ENCODE data around the gene APOC4.
A peak's percentile ranks its signal among the peaks of the same experiment; 100 is the strongest.
"Not testable (repeated sequence)": the region's sequence is repeated elsewhere in the genome, so short reads cannot be mapped to it uniquely, and the experiment has no call there.

APOC4 gene

DNA sequence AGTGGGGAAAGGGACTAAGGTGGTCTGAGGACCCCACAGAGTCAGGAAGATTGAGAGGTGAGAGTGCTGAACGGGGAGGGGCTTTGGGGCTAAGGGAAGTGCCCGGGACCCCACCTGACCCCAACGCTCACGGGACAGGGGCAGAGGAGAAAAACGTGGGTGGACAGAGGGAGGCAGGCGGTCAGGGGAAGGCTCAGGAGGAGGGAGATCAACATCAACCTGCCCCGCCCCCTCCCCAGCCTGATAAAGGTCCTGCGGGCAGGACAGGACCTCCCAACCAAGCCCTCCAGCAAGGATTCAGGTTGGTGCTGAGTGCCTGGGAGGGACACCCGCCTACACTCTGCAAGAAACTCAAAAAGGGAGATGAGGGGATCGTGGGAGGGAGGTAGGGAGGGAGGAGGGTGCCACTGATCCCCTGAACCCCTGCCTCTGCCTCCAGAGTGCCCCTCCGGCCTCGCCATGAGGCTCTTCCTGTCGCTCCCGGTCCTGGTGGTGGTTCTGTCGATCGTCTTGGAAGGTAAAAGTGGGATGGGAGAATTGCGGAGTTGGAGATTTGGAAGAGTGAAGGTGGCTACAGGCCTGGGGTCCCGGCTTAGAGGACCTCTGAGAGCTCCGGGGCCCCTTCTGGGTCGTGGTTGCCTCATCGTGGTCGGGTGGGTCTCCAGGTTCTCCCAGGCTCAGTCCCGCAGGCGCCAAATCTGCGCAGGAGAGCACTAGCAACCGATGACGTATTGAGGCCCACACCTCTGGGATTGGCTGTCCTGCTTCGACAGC is 27.4 kb upstream of the APOC4 start, which contains the start of gene APOC1:
TSS of gene APOC1 (plus strand) at position 176 of the 774 bp plus-strand sequence. CDS start at position 460, 284 bp downstream.
- DNase-seq (ENCODE audit: low read depth in 3 of 3) = peak; percentile 64 to 79 (median 66)

DNA sequence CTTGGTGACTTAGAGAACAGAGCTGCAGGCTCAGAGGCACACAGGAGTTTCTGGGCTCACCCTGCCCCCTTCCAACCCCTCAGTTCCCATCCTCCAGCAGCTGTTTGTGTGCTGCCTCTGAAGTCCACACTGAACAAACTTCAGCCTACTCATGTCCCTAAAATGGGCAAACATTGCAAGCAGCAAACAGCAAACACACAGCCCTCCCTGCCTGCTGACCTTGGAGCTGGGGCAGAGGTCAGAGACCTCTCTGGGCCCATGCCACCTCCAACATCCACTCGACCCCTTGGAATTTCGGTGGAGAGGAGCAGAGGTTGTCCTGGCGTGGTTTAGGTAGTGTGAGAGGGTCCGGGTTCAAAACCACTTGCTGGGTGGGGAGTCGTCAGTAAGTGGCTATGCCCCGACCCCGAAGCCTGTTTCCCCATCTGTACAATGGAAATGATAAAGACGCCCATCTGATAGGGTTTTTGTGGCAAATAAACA is 17.8 kb upstream of the APOC4 start:
- no peak for DNase-seq (ENCODE audit: low read depth in 3 of 3)

DNA sequence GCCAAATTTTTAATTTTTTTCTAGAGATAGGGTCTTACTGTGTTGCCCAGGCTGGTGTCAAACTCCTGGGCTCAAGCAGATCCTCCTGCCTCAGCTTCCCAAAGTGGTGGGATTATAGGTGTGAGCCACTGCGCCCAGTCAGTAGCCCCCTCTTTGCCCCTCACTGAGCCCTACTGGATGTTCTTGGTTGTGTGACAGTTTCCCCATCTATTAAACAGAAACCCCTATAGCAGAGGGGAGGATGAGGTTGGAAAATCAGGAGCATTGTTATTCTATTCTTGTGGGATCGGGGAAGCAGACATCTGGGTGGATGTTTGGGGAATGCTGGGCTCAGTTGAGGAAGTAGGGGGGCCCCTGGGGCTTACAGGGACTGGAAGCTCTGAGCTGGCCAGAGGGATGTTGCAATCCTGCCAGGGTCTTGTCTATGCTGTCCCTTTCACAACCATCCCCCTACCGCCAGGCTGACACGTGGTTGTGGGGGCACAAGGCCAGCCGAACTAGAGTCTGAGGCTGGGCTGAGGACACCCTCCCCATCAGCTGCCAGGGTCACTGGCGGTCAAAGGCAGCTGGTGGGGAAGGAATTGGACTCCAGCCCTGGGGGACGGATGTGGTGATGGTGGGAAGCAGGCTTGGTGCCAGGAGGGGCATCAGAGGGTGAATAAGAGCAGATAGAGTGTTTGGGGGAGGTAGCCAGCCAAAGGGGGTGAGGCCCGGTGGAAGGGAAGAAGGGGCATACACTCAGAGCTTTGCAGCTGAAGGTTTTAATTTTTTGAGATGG is 16.7 kb upstream of the APOC4 start:
- DNase-seq (ENCODE audit: low read depth in 3 of 3) = no peak

DNA sequence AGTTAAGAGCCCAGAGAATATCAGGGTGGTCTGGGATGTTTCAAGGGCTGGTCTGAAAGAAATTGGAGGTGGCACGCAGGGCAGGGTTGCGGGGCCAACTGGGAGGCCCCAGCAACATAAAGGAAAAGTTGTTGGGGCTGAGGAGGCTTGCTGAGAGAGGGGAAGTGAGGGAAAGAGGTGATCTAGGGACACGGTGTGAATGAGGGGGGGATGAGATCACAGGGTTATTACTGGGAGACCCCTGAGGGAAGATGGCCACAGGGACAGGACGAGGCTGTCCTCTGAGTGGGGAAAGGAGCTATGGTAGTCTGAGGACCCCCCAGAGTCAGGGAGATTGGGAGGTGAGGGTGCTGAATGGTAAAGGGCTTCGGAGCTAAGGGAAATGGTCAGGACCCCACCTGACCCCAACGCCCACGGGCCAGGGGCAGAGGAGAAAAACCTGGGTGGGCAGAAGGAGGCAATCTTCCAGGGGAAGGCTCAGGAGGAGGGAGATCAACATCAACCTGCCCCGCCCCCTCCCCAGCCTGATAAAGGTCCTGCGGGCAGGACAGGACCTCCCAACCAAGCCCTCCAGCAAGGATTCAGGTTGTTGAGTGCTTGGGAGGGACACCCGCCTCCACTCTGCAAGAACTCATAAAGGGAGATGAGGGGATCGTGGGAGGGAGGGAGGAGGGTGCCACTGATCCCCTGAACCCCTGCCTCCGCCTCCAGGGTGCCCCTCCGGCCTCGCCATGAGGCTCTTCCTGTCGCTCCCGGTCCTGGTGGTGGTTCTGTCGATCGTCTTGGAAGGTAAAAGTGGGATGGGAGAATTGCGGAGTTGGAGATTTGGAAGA is 15.6 kb upstream of the APOC4 start:
- not testable (repeated sequence) for DNase-seq (ENCODE audit: low read depth in 3 of 3)

DNA sequence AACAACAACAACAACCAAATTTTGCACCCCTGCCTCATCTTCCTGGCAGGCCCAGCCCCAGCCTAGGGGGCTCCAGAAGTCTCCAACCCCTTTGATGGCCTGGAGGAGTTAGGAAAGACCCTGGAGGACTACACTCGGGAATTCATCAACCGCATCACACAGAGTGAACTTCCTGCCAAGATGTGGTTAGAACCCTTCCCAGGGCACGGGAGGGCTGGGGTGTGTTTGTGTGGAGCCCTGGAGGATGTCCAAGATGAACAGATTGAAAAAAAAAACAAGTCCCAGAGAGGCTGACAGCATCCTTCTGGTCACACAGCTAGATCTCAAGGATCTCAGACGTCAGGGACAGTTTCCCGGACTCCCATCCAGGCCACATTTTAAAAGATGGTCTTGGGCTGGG is 14.3 kb upstream of the APOC4 start:
- no peak for DNase-seq (ENCODE audit: low read depth in 3 of 3)

DNA sequence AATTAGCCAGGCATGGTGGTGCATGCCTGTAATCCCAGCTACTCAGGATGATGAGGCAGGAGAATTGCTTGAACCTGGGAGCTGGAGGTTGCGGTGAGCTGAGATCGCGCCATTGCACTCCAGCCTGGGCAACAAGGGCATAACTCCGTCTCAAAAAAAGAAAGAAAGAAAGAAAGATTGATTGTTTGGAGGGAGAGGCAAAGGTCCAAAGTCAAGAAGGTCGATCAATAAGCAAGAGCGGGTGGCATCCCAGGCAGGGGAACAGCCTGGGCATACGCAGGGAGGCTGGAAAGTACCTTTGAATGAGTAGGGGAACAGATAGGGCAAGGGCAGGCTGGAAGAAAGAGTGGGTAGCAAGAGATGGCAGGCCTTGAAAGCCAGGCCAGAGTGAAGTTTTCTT is 11.9 kb upstream of the APOC4 start:
- no peak for DNase-seq (ENCODE audit: low read depth in 3 of 3)

DNA sequence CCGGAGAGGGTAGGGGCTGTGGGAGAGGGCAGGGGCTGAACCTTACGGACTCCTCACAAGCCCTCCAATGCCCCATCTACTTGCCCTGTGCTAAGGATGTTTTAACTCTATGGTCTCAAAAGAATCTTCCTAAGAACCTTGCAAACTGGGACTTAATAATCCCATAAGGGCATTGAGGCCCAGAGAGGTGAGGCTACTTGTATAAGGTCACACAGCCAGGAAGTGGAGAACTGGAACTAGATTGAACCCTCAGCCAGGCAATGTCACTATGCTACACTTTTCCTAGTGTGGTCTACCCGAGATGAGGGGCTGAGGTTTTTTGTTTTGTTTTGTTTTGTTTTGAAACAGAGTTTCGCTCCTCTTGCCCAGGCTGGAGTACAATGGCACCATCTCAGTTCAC is 10.5 kb upstream of the APOC4 start:
- DNase-seq (ENCODE audit: low read depth in 3 of 3) = no peak

DNA sequence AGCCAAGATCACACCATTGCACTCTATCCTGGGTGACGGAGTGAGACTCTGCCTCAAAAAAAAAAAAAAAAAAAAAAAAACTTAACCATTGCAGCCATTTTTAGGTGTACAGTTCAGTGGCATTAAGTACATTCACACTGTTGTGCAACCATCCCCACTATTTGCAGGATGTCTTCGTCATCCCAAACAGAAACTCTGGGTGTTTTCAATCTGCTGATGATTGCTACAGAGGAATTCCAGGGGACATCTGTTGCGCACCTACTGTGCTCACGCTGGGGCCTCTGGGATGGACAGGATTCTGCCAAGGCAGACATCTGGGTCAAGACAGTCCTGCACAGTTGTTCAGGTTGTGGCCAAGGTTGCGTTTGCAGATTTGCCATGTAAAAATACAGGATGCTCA is 2.4 kb upstream of the APOC4 start:
- DNase-seq (ENCODE audit: low read depth in 3 of 3) = no peak

DNA sequence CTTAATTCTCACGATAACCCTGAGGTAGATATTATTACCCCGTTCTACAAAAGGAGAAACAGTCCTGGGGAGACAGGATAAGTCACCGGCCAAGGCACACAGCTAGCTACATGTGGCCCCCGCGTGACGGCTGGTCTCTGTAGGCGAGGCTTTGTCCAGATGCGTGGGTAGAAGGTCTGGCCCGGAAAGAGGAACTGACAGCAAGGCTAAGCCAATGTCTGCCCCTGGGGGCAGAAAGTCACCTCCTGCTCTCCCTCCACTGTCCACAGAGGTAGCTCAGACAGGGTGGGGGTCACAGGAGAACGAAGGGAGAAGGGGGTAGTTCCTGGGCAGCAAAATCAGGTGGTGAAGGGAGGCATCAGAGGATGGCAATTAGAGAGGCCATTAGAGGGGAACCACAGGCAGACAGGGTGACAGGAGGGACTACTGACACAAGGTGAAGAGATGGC is 1.8 kb downstream of the APOC4 start:
- DNase-seq (ENCODE audit: low read depth in 3 of 3) = no peak

DNA sequence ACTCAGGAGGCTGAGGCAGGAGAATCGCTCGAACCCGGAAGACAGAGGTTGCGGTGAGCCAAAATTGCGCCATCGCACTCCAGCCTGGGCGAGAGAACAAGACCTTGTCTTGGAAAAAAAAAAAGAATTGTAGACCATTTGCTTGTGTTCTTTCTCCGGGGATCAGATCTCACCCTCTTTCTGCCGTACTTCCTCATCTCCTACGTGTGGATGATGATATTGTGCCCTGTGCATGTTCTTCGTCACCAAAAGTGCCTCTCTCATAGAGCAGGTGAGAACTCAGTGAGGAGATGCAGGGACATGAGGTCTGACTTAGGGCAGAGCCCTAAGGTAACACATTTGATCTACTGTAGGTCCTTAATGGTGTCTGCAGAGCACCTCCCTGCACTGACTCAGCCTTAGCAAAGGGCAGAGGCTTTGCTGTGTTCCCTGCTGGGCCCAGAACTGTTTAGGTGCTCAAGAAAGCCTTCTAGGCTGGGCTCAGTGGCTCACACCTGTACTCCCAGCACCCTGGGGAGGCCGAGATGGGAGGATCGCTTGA is 5.1 kb downstream of the APOC4 start:
- no peak for DNase-seq (ENCODE audit: low read depth in 3 of 3)

DNA sequence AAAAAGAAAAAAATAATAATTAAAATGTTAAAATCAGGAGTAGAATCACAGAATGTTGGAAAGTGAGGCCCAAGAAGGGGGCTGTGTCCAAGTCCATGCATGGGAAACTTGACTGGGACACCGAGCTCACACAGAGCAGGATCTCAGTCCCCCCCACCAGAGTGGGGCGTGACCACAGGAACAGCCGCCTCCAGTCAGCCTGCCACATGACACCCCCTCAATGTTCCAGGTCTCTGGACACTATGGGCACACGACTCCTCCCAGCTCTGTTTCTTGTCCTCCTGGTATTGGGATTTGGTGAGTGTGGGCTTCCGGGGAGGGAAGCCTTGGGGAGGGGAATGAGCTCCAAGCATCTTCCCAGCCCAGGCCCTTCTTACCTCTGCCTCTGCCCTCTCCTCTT is 6.2 kb downstream of the APOC4 start:
- DNase-seq (ENCODE audit: low read depth in 3 of 3) = no peak

DNA sequence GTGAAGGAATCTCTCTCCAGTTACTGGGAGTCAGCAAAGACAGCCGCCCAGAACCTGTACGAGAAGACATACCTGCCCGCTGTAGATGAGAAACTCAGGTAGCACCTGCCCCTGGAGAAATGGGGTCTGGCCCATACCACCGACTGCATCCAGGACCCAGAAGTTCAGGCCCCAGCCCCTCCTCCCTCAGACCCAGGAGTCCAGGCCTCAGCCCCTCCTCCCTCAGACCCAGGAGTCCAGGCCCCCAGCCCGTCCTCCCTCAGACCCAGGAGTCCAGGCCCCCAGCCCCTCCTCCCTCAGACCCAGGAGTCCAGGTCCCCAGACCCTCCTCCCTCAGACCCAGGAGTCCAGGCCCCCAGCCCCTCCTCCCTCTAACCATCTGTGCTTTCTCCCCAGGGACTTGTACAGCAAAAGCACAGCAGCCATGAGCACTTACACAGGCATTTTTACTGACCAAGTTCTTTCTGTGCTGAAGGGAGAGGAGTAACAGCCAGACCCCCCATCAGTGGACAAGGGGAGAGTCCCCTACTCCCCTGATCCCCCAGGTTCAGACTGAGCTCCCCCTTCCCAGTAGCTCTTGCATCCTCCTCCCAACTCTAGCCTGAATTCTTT is 6.8 kb downstream of the APOC4 start:
- no peak for DNase-seq (ENCODE audit: low read depth in 3 of 3)

DNA sequence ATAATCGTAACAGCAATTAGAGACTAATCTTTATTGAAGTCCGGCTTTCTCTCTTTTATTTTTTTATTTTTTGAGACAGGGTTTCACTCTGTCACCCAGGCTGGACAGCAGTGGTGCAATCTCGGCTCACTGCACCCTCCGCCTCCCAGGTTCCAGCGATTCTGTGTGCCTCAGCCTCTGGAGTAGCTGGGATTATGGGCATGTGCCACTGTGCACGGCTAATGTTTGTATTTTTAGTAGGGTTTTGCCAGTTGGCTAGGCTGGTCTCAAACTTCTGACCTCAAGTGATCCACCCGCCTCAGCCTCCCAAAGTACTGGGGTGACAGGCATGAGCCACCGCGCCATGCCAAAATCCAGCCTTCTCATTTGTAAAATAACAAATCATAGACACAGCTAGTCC is 7.5 kb downstream of the APOC4 start:
- DNase-seq (ENCODE audit: low read depth in 3 of 3) = no peak

DNA sequence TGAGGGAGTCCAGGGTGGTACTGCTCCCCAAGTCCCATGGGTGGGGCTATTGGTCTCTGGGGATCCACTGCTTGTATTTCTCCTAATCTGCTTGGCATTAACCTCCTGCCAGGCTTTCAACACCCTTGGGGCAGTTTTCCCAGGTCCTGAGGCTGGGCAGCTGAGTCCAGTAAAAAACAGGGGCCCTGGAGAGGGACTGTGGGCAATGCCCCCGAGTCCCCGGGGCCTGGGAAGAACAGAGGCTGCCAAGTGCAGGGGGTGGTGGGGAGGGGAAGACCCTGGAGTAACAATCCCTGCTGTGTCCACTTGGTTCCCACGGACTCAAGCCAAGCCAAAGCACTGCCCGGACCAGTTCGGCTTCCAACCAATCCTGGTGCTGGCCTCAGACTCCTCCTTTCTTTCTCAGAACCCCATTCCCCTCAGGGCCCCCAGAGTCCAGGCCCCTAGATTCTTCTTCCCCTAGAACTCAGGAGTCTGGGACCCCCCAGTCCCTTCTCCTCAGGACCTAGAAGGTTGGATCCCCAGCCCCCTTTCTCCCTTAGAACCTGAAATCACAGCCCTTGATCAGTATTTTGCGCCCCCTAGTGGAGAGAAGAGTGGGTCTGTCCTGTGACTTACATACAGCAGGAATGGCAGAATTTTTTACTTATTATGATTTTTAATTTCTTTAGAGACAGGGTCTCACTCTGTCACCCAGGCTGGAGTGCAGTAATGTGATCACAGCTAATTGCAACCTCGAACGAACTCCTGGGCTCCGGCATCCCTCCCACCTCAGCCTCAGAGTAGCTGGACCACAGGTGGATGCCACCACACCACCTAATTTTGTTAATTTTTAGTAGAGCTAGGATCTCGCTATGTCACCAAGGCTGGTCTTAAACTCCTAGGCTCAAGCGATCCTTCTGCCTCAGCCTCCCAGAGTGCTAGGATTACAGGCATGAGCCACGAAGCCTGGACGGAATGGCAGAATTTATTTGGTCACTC is 9.4 kb downstream of the APOC4 start:
- peak; percentile 22 to 50 (median 28) for DNase-seq (ENCODE audit: low read depth in 3 of 3)

DNA sequence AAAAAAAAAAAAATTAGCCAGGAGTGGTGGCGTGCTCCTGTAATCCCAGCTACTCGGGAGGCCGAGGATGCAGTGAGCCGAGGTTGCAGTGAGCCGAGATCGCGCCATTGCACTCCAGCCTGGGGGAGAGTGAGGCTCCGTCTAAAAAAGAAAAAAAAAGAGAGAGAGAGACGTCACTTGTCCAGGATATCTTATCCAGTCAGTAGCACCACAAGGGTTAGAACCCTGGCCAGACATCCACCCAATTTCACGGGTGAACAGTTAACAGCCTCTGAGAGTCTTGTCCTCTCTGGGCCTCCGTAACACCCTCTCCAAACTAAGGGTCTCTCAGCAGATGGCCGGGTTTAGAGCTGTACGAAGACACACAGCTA is 12.2 kb downstream of the APOC4 start:
- peak in 1 of 3 experiments; percentile 8 for DNase-seq (ENCODE audit: low read depth in 3 of 3)

DNA sequence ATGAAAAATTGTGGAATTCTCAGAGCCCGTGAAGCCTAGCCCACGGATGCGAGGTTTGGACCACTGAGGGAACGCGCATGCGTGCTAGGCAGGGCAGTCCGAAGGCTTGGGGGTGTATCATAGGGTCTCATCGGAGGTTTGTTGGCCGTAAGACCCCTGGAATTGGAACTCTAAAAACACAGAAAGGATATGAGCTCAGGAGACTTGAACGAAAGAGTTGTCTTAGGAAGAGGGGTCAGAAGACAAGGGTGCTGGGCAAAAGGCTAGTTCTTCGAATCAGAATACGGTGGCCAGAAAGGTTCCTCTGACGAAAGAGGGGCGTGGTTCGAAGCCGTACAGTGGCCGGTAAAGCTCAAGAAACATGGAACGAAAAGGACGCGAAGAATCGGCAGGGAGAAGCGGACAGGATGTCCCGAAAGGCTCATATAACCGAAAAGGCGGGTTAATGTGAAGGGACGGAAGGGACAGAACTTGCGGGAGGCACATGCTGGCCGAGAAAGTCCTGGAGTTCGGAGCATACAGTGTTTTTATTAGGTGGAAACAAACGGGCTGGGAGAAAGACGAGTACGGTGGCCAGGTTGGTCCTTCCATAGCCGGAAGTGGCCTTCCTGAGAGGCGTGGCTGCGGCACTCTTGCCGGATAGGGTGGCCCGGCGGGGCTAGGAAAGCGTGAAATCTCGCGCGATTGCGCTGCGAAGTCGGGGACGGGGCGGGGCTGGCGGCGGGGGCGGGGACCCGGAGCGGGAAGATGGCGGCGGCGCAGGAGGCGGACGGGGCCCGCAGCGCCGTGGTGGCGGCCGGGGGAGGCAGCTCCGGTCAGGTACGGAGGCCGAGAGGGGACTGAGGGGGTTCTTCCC is 12.8 kb downstream of the APOC4 start, which contains the start of gene CLPTM1:
TSS of gene CLPTM1 (plus strand) at position 732 of the 856 bp plus-strand sequence. CDS start at position 748, 16 bp downstream.
- DNase-seq (ENCODE audit: low read depth in 3 of 3) = peak; percentile 92 to 97 (median 94)

DNA sequence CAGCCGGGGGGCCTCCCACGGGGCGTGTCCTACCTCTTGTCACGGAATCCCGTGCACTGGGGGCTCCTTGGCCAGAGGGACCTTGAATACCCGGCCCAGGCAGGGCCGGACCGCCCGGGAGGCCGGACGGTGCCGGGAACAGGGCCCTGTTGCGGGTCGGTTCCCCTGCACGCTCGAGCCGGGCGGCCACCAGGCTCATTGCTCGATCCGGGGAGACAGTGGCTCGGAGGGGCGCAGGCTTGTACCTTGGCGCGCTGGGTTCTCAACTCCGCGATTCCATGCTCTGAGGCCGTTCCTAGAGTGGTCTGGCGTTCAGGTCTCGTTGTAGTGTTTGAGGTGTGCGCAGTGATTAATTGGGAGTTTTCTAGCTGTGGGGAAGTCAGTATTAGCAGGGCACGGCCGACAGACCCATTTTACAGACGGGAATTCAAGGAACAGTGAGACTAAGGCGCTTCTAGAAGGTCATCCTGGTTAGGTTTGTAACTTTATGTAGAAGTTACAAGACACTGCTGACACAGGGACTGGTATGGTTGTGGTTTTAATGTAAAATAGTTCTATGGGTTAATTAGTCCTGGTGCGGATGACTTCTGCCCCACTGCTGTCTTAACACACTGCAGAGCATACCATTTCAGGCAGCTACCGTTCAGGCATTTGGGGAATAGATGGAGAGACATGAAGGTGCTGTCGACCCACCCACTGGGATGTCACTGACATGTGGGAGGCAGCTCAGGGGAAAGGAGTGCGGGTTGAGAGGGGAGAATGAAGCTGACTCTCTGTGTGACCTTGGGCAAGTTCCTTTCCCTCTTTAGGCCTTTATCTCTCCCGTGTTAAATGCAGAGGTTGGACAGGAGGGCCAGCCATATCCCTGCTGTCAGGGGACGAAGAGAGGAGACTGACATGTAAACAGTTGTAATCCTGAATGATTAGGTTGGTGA is 13.7 kb downstream of the APOC4 start:
- DNase-seq (ENCODE audit: low read depth in 3 of 3) = peak in 1 of 3 experiments; percentile 8

DNA sequence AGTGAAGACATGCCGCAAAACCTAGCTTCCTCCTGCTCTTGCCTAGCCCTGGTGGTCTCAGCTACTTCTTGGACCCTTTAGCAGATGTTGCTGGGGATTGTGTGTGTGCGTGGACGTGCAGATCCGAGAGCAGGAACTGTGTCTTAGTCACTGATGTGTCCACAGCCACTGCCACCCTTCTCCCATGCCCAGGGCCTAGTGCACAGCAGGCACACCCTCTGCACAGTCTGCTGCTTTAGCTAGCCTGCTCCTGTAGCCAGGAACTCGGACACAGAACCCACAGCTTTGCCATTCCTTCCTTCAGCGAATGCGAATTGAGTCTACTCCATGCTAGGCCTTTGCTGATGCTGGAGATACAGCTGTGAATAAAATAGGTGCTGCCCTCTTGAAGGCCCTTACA is 15.5 kb downstream of the APOC4 start:
- no peak for DNase-seq (ENCODE audit: low read depth in 3 of 3)
